GM12874 (cell line): ENCODE results near the gene FAM20C.

Experiments
- CTCF ChIP-seq: IDR thresholded peaks from 2 replicates; pipeline ENCODE4 v1.5.1; 2011; ENCODE audit warnings: low read depth, mild to moderate bottlenecking, control low read depth, low read length, moderate library complexity; ENCODE audit not compliant: insufficient read depth

Gene FAM20C

GRCh38 chr7:211715-212058, 19.3 kb downstream of the FAM20C start:
- TF ChIP-seq CTCF: no peak

- no peak for TF ChIP-seq CTCF
These were observed 20.4 kb downstream of the FAM20C start for GRCh38 chr7:212754-213153.

- no peak for TF ChIP-seq CTCF
These were observed 21.1 kb downstream of the FAM20C start for GRCh38 chr7:213324-213993.

GRCh38 chr7:214410-215212, 22.2 kb downstream of the FAM20C start:
- TF ChIP-seq CTCF: no peak

GRCh38 chr7:216360-217300, 24.3 kb downstream of the FAM20C start:
- no peak for TF ChIP-seq CTCF

- TF ChIP-seq CTCF: no peak
These were observed 25.4 kb downstream of the FAM20C start for GRCh38 chr7:217781-218180.

- TF ChIP-seq CTCF: no peak
These were observed 25.9 kb downstream of the FAM20C start for GRCh38 chr7:218316-218715.
